ENCODE measurements around the gene DPM2. TPM values are rescaled to one million over a fixed set of nuclear protein-coding genes. Genes with fewer than 3 reads are reported as not detected.

Gene DPM2
- total and polyA plus RNA-seq, 12 donors: 7.2 to 31.1 (median 12.7) TPM

GRCh38 chr9:127944586-127945218 is 7.0 kb upstream of the DPM2 start:
- Histone ChIP-seq H3K4me1 (peaks cover 0 to 70% (median 21%) of the 10 kb centered on the region in 9 donors), H3K27me3 (no peaks in the 10 kb centered on the region), H3K27ac (peak overlapping the region in 1 of 10 donors; percentile 1), H3K4me3 (no peak overlapping the region), H3K36me3 (peaks cover 0 to 50% (median 9%) of the 10 kb centered on the region in 9 donors), H3K9me3 (no peaks in the 10 kb centered on the region)
- intact Hi-C loops (cut with DNase I): loop anchor here in 8 of 10 donors (5.0 to 10.0 kb wide), 4 partner anchors 38 to 173 kb away; partner anchors contain the start of gene EEIG1 (in 2 of the 8)
- peak in 1 of 2 donors; percentile 12 for DNase-seq
- 94 to 95% methylated on average over 38 of the region's 38 CpGs for WGBS, 2 donors
- TF ChIP-seq CTCF (IDR thresholded peaks at IDR 0.05): no peak
- no peak for ATAC-seq

- peak overlapping the region in 1 of 10 donors; percentile 1 for H3K27ac ChIP-seq
- TF ChIP-seq CTCF (IDR thresholded peaks at IDR 0.05): peak; percentile 81 to 96 (median 89)
- 39 to 40% methylated on average over 13 of the region's 13 CpGs for WGBS, 2 donors
- ATAC-seq (peak; percentile 64 to 88 (median 82)), DNase-seq (peak; percentile 86)
- peaks cover 0 to 61% (median 17%) of the 10 kb centered on the region in 9 donors for H3K4me1 ChIP-seq
- H3K36me3 ChIP-seq: peaks cover 0 to 50% (median 9%) of the 10 kb centered on the region in 9 donors
- intact Hi-C loops (cut with DNase I): loop anchor here (1.0 to 10.0 kb wide), 8 partner anchors 37 to 174 kb away; partner anchors contain the start of gene EEIG1 (in 1 of the 10)
- H3K9me3 ChIP-seq: no peaks in the 10 kb centered on the region
- no peaks in the 10 kb centered on the region for H3K27me3 ChIP-seq
- no peak overlapping the region for H3K4me3 ChIP-seq
Measured at GRCh38 chr9:127943731-127944144, 6.1 kb upstream of the DPM2 start.

GRCh38 chr9:127943011-127943662 is 5.5 kb upstream of the DPM2 start:
- peak in 1 of 2 donors; percentile 18 for DNase-seq
- H3K36me3 ChIP-seq: peaks cover 0 to 49% (median 9%) of the 10 kb centered on the region in 9 donors

More at GRCh38 chr9:127943011-127943662, 5.5 kb upstream of the DPM2 start:
- intact Hi-C loops (cut with DNase I): loop anchor here (1.0 to 10.0 kb wide), 8 partner anchors 38 to 174 kb away; partner anchors contain the start of gene EEIG1 (in 1 of the 10)
- TF ChIP-seq CTCF (IDR thresholded peaks at IDR 0.05): peak in 1 of 9 donors; percentile 2
- no peaks in the 10 kb centered on the region for H3K27me3 ChIP-seq
- no peak overlapping the region for H3K4me3 ChIP-seq
- peaks cover 3 to 59% (median 23%) of the 10 kb centered on the region in 9 donors for H3K4me1 ChIP-seq
- H3K27ac ChIP-seq: peak overlapping the region in 1 of 10 donors; percentile 1
- WGBS, 2 donors: 78 to 87% methylated on average over 14 of the region's 14 CpGs
- ATAC-seq: no peak
- no peaks in the 10 kb centered on the region for H3K9me3 ChIP-seq

Measured in heart right ventricle (tissue), 16 donors.